H1 (cell line): ENCODE data around the gene RHO.

Experiments
- JUND ChIP-seq: IDR thresholded peaks from 2 replicates; pipeline ENCODE4 v1.6.1; 2011; ENCODE audit warnings: mild to moderate bottlenecking, improper control_type of control experiment, low read length
- POLR2A ChIP-seq, 2 experiments: IDR thresholded peaks; 1 replicate in 1 of 2; 2 replicates in 1 of 2; pipeline ENCODE4 v1.6.1; 2011; ENCODE audit warnings: low read depth in 2 of 2, low read length in 2 of 2, mild to moderate bottlenecking in 2 of 2; ENCODE audit errors: control extremely low read depth in 1 of 2
- POLR2AphosphoS5 ChIP-seq: IDR thresholded peaks from 2 replicates; pipeline ENCODE4 v1.6.1; 2011; ENCODE audit warnings: low read depth, low read length
- RAD21 ChIP-seq, 2 experiments: IDR thresholded peaks in 1 of 2; conservative IDR thresholded peaks in 1 of 2; 2 replicates each; pipeline ENCODE4 v1.6.1; 2011; ENCODE audit warnings: low read depth in 2 of 2, low read length in 2 of 2, improper control_type of control experiment in 1 of 2, inconsistent platforms in 1 of 2, mild to moderate bottlenecking in 1 of 2, moderate library complexity in 1 of 2
- SP2 ChIP-seq: IDR thresholded peaks from 2 replicates; pipeline ENCODE4 v1.6.1; 2012; ENCODE audit warnings: mild to moderate bottlenecking, low read length, inconsistent platforms
- TF ChIP-seq, protein P1 (sequence below), 3 experiments: IDR thresholded peaks; 1 replicate in 2 of 3; 2 replicates in 1 of 3; pipeline versions ENCODE4 v1.5.1 to v1.6.1; 2011; ENCODE audit warnings: low read length in 3 of 3, mild to moderate bottlenecking in 3 of 3, inconsistent platforms in 2 of 3, low read depth in 1 of 3, moderate library complexity in 1 of 3; ENCODE audit not compliant: insufficient read depth in 1 of 3; ENCODE audit errors: control extremely low read depth in 1 of 3

DNA sequence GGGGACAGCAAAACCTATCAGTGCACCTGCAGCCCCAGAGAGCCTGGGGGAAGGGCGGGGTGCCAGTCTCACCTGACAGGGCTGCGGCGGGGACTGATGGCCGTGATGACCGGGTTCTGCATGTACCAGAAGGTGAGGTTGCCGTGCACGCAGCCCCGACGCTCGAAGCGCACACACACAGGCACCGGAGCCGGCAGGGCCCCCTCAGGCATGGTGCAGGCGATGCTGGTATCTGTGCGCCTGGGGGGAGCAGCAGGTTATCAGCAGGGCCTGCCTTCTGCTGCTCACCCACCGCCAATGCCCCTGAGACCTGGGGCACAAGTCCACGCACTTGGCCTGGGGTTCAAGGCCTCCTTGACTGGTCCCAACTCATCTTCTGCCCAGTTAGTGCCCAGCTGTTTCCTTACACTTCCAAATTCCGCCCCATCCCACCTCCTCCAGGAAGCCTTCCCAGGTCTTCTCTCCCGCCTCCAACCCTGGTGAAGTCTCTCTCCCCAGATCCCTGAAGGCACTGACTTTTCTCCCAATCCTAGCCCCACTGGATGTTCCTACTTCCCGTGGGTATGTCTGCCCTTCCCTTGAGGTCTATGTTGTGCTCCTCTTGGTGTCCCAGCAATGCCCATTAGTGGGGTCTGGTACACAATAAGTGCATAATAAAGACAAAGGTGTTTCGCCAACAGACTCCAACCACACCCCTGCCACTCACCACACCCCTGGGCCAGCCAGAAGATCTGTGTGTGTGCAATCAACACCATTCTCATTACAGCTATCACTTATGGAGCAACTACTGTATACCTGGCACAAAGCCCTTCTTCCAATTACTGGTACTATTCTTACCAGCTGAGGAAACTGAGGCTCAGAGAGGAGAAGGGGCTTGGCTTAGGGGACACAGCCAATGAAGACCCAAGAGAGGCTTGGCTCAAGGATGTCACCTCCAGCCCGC is 43.4 kb downstream of the RHO start:
- TF ChIP-seq RAD21 (IDR thresholded peaks at IDR 0.05 in 1 of 2, conservative IDR thresholded peaks at IDR 0.05 in 1 of 2; ENCODE audit: low read depth in 2 of 2, low read length in 2 of 2): no peak
- TF ChIP-seq POLR2A (IDR thresholded peaks at IDR 0.05; ENCODE audit: control extremely low read depth in 1 of 2, low read depth in 2 of 2, low read length in 2 of 2): no peak
- TF ChIP-seq POLR2AphosphoS5: no peak
- TF ChIP-seq SP2: no peak
- TF ChIP-seq, protein P1, sequence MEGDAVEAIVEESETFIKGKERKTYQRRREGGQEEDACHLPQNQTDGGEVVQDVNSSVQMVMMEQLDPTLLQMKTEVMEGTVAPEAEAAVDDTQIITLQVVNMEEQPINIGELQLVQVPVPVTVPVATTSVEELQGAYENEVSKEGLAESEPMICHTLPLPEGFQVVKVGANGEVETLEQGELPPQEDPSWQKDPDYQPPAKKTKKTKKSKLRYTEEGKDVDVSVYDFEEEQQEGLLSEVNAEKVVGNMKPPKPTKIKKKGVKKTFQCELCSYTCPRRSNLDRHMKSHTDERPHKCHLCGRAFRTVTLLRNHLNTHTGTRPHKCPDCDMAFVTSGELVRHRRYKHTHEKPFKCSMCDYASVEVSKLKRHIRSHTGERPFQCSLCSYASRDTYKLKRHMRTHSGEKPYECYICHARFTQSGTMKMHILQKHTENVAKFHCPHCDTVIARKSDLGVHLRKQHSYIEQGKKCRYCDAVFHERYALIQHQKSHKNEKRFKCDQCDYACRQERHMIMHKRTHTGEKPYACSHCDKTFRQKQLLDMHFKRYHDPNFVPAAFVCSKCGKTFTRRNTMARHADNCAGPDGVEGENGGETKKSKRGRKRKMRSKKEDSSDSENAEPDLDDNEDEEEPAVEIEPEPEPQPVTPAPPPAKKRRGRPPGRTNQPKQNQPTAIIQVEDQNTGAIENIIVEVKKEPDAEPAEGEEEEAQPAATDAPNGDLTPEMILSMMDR (IDR thresholded peaks at IDR 0.05; ENCODE audit: control extremely low read depth in 1 of 3, insufficient read depth in 1 of 3, low read depth in 1 of 3, low read length in 3 of 3): no peak
- TF ChIP-seq JUND: no peak
